K562 (cell line): ENCODE results near the gene ACADSB. TPM values are rescaled to one million over a fixed set of nuclear protein-coding genes. Genes with fewer than 3 reads are reported as not detected.

Experiments
- ATF7 ChIP-seq: fragments of 450-650 bp; IDR thresholded peaks from 2 replicates; pipeline ENCODE4 v1.7.1; 2014; ENCODE audit warnings: mild to moderate bottlenecking, moderate library complexity
- CBX5 ChIP-seq: IDR thresholded peaks from 2 replicates; pipeline ENCODE4 v1.6.1; 2014; ENCODE audit warnings: low read depth, borderline replicate concordance
- DIDO1 ChIP-seq: fragments of 450-650 bp; IDR thresholded peaks from 2 replicates; pipeline ENCODE4 v1.6.1; 2016; ENCODE audit warnings: low read depth, missing biosample characterization, missing genetic modification characterization
- ETS1 ChIP-seq: conservative IDR thresholded peaks from 2 replicates; pipeline ENCODE4 v1.6.1; 2011; ENCODE audit warnings: low read depth, mild to moderate bottlenecking, low read length; ENCODE audit not compliant: control insufficient read depth
- FOXJ3 ChIP-seq: sonication (generic); formaldehyde crosslinking; IDR thresholded peaks from 2 replicates; pipeline ENCODE4 v1.4.0; 2020; ENCODE audit warnings: mild to moderate bottlenecking, missing genetic modification reagents
- HCFC1 ChIP-seq: IDR thresholded peaks from 2 replicates; pipeline ENCODE4 v1.6.1; 2012; ENCODE audit warnings: low read depth, low read length, improper control_type of control experiment
- HDAC3 ChIP-seq: fragments of 450-650 bp; IDR thresholded peaks from 2 replicates; pipeline ENCODE4 v1.6.1; 2018; ENCODE audit warnings: borderline replicate concordance, mild to moderate bottlenecking, moderate library complexity; ENCODE audit not compliant: partially characterized antibody
- MAFK ChIP-seq: IDR thresholded peaks from 2 replicates; pipeline ENCODE4 v1.6.1; 2011; ENCODE audit warnings: low read length, improper control_type of control experiment
- MLX ChIP-seq, 2 experiments: fragments of 450-650 bp in 1 of 2; sonication (generic) in 1 of 2; formaldehyde crosslinking; conservative IDR thresholded peaks; 2 replicates each; pipeline versions ENCODE4 v1.4.0 to v1.8.1; 2020 to 2022; ENCODE audit warnings: mild to moderate bottlenecking in 1 of 2, missing genetic modification reagents in 1 of 2
- NR2C1 ChIP-seq, 2 experiments: fragments of 450-650 bp; IDR thresholded peaks; 2 replicates each; pipeline ENCODE4 v1.6.1; 2017; ENCODE audit warnings: mild to moderate bottlenecking in 2 of 2, antibody characterized with exemption in 1 of 2, inconsistent platforms in 1 of 2, missing compliant biosample characterization in 1 of 2, missing genetic modification characterization in 1 of 2
- PHF8 ChIP-seq: fragments of 200-600 bp; sonication (generic); IDR thresholded peaks from 2 replicates; pipeline ENCODE4 v1.6.1; 2012; ENCODE audit warnings: mixed run types, mild to moderate bottlenecking, inconsistent platforms, low read length, moderate library complexity, borderline replicate concordance
- PTBP1 ChIP-seq: fragments of 200-400 bp; formaldehyde crosslinking; IDR thresholded peaks from 2 replicates; pipeline ENCODE4 v1.6.1; 2017; ENCODE audit warnings: low read depth, low read length
- RBM15 ChIP-seq: fragments of 200-400 bp; formaldehyde crosslinking; IDR thresholded peaks from 2 replicates; pipeline ENCODE4 v1.6.1; 2018; ENCODE audit warnings: mild to moderate bottlenecking, low read length, moderate library complexity; ENCODE audit not compliant: insufficient read depth
- SAFB ChIP-seq: fragments of 200-400 bp; formaldehyde crosslinking; IDR thresholded peaks from 2 replicates; pipeline ENCODE4 v1.6.1; 2017; ENCODE audit warnings: low read depth, low read length, borderline replicate concordance
- SMAD4 ChIP-seq: fragments of 250-450 bp; sonication (Bioruptor Pico); conservative IDR thresholded peaks from 2 replicates; pipeline ENCODE4 v1.8.0; 2021; ENCODE audit warnings: inconsistent platforms, mild to moderate bottlenecking, moderate library complexity
- TFAP4 ChIP-seq: sonication (generic); formaldehyde crosslinking; IDR thresholded peaks from 2 replicates; pipeline ENCODE4 v1.8.0; 2022; ENCODE audit warnings: missing genetic modification reagents, mild to moderate bottlenecking, moderate library complexity, borderline replicate concordance
- XRCC5 ChIP-seq: fragments of 200-400 bp; formaldehyde crosslinking; IDR thresholded peaks from 2 replicates; pipeline ENCODE4 v1.6.1; 2017; ENCODE audit warnings: low read depth, mild to moderate bottlenecking, low read length
- ZNF121 ChIP-seq: sonication (generic); formaldehyde crosslinking; conservative IDR thresholded peaks from 2 replicates; pipeline ENCODE4 v1.8.0; 2022; ENCODE audit warnings: missing genetic modification reagents
- ZNF232 ChIP-seq: sonication (generic); formaldehyde crosslinking; IDR thresholded peaks from 2 replicates; pipeline ENCODE4 v1.8.0; 2022; ENCODE audit warnings: mild to moderate bottlenecking, missing genetic modification reagents
- ZNF589 ChIP-seq: fragments of 200-800 bp; sonication (Bioruptor generic); IDR thresholded peaks from 2 replicates; pipeline ENCODE4 v1.6.1; 2016; ENCODE audit warnings: low read depth, missing genetic modification characterization, missing compliant biosample characterization
- ZNF717 ChIP-seq: fragments of 250-450 bp; sonication (Bioruptor Pico); IDR thresholded peaks from 2 replicates; pipeline ENCODE4 v1.5.0; 2021
- polyA plus RNA-seq, 8 experiments: library from polyadenylated mRNA; depleted of rRNA in 4 of 8; stranded (reverse) in 5 of 8; unstranded in 3 of 8; fragments of >200 nt; fragmentation: Nextera tagmentation in 2 of 8; fragmentation: Illumina TruSeq in 1 of 8; extraction: Ambion mirVana in 2 of 8; extraction: Trizol in 1 of 8; gene quantifications; 2 replicates each; pipeline versions ENCODE4 v1.2.1 to v1.2.3, GENCODE V29; 2011 to 2014; ENCODE audit warnings: inconsistent platforms in 1 of 8, missing spikeins in 1 of 8
- total RNA-seq, 7 experiments: library from RNA; depleted of rRNA in 6 of 7; stranded (reverse); fragments of >200 nt in 6 of 7; fragmentation: Illumina TruSeq in 2 of 7; extraction: Trizol in 2 of 7; gene quantifications; 2 replicates each; pipeline versions ENCODE4 v1.2.1 to v1.2.3, GENCODE V29; 2011 to 2021; ENCODE audit warnings: low replicate concordance in 1 of 7
- TF ChIP-seq, protein P1 (sequence below): fragments of 450-650 bp; conservative IDR thresholded peaks from 2 replicates; pipeline ENCODE4 v1.6.1; 2016; ENCODE audit warnings: missing genetic modification characterization, low read depth, mild to moderate bottlenecking, missing compliant biosample characterization, moderate library complexity
- TF ChIP-seq, protein P2 (sequence below), 2 experiments: fragments of 250-450 bp in 1 of 2; fragments of 450-650 bp in 1 of 2; sonication (Bioruptor Pico) in 1 of 2; IDR thresholded peaks; 2 replicates each; pipeline versions ENCODE4 v1.6.1 to v1.8.0; 2016 to 2021; ENCODE audit warnings: mild to moderate bottlenecking in 2 of 2, moderate library complexity in 2 of 2, missing compliant biosample characterization in 1 of 2, missing genetic modification characterization in 1 of 2

ACADSB gene
- total and polyA plus RNA-seq, 9 of the 15 experiments (the other 6 are each of a cell fraction or from before 2014, with no cell fraction given), result 2.9 to 9.1 (median 5.8) TPM

- TF ChIP-seq MAFK (no peak), ZNF589 (CRISPR knock-in tag) (peak; percentile 71; the same call in 1 of the 2 replicates), SAFB (no peak), MLX (CRISPR knock-in tag; conservative IDR thresholded peaks at IDR 0.05) (no peak), XRCC5 (peak; percentile 49; the same call in 1 of the 2 replicates), HDAC3 (no peak), FOXJ3 (CRISPR knock-in tag) (no peak), ZNF121 (CRISPR knock-in tag) (no peak), ZNF717 (CRISPR knock-in tag) (no peak), NR2C1 (IDR thresholded peaks at IDR 0.05) (no peak), NR2C1 (tag; IDR thresholded peaks at IDR 0.05) (0 out of 2 replicates have a peak, but pooled peaks have one; percentile 29), HCFC1 (peak; percentile 72), PHF8 (peak; percentile 91), DIDO1 (tag) (peak; percentile 64), CBX5 (no peak), TFAP4 (CRISPR knock-in tag) (peak; percentile 64; the same call in 1 of the 2 replicates), ZNF232 (CRISPR knock-in tag) (peak; percentile 73; the same call in 1 of the 2 replicates), PTBP1 (no peak), ATF7 (peak; percentile 99), ETS1 (peak; percentile 72), SMAD4 (CRISPR knock-in tag) (peak; percentile 60), RBM15 (no peak)
- TF ChIP-seq, protein P1, sequence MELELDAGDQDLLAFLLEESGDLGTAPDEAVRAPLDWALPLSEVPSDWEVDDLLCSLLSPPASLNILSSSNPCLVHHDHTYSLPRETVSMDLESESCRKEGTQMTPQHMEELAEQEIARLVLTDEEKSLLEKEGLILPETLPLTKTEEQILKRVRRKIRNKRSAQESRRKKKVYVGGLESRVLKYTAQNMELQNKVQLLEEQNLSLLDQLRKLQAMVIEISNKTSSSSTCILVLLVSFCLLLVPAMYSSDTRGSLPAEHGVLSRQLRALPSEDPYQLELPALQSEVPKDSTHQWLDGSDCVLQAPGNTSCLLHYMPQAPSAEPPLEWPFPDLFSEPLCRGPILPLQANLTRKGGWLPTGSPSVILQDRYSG (tag), result no peak
- TF ChIP-seq, protein P2, sequence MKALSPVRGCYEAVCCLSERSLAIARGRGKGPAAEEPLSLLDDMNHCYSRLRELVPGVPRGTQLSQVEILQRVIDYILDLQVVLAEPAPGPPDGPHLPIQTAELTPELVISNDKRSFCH (CRISPR knock-in tag; IDR thresholded peaks at IDR 0.05), result no peak
- TF ChIP-seq, protein P2 (tag; IDR thresholded peaks at IDR 0.05), result no peak
These were observed 28.4 kb upstream of the ACADSB start, which contains the start of gene PSTK (continued) for GRCh38 chr10:122980209-122981065.
